Transverse colon (tissue), 4 donors: ENCODE data around the gene ATP2B1.

Source experiments
- CTCF ChIP-seq, 5 experiments: fragments of 200-600 bp in 3 of 5; fragments of 450-650 bp in 2 of 5; sonication (generic) in 3 of 5; IDR thresholded peaks; 1 replicate in 2 of 5; 2 replicates in 3 of 5; pipeline ENCODE4 v1.5.1; 2016 to 2017; ENCODE audit warnings: antibody characterized with exemption in 5 of 5, inconsistent platforms in 3 of 5, mild to moderate bottlenecking in 2 of 5, moderate library complexity in 1 of 5
- EP300 ChIP-seq: sonication (generic); formaldehyde crosslinking; IDR thresholded peaks from one replicate; pipeline ENCODE4 v1.6.1; 2017; ENCODE audit warnings: antibody characterized with exemption, low read depth
- POLR2A ChIP-seq: fragments of 450-650 bp; IDR thresholded peaks from one replicate; pipeline ENCODE4 v1.6.1; 2016; ENCODE audit warnings: antibody characterized with exemption, mild to moderate bottlenecking, moderate library complexity
- POLR2AphosphoS5 ChIP-seq, 3 donors: sonication (generic); formaldehyde crosslinking; IDR thresholded peaks; one replicate each; pipeline ENCODE4 v1.6.1; 2016; ENCODE audit warnings: antibody characterized with exemption in 3 of 3

DNA sequence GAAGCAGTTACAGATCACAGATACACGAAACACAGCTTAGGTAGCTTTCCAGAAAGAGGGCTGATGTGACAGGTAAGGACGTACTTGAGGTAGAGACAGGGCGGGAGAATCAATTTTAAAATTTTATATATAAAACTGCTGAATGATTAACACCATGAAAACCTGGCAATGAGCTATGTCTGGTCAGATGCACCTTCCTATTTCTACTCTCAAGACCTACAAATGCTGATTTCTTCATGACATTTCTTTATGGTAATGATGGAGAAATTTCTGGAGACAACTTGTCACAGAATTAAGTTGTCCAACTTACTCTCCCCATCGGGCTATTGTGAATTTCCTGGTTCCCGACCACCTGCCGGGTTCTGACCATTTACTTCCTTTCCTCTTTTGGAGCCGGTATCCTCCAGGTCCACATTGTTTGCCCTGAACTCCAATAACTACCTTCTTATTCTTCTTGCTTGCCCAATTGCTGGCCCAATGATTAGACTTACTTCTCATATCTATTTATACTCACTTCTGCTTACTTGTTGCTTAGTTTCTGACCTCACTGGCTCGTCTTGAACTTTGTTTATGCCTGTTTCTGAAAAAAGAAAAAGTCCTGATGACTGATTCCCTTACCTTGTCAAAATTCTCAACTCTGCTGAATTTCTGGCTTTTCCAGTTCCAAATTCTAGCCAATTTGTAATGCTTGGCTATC lies 12.8 kb upstream of the ATP2B1 start:
- no peak for TF ChIP-seq POLR2A
- no peak for TF ChIP-seq CTCF (IDR thresholded peaks at IDR 0.05)
- TF ChIP-seq POLR2AphosphoS5 (IDR thresholded peaks at IDR 0.05), result no peak
- no peak for TF ChIP-seq EP300
